Upper lobe of left lung (tissue), 6 donors: ENCODE results near the gene ISL2. TPM values are rescaled to one million over a fixed set of nuclear protein-coding genes. Genes with fewer than 3 reads are reported as not detected.

ENCODE experiments used
- total RNA-seq, 6 donors: library from RNA; depleted of rRNA in 4 of 6; stranded (reverse); fragments of >200 nt in 4 of 6; gene quantifications; one replicate each; pipeline versions ENCODE4 v1.1.0 to v1.2.1, GENCODE V29; 2016 to 2021
- donor health status: DM: no; HTN: no; CAD: no; lungs with moderate emphysema.
- donor health status: DM: no; HTN: yes; CAD: no; lungs with severe emphysema.

Gene ISL2
- total RNA-seq, 6 donors from 2014 or later, result 0.34 to 1.8 (median 0.47) TPM; not detected in 2

Other genes with a start within 250 kb of the ISL2 start
- gene ETFA, start 25.3 kb upstream of the ISL2 start, total RNA-seq, result 10 to 100 TPM; 31.6 to 82.9 (median 68.7) TPM